ENCODE measurements around the gene DPCD.

DPCD gene

DNA sequence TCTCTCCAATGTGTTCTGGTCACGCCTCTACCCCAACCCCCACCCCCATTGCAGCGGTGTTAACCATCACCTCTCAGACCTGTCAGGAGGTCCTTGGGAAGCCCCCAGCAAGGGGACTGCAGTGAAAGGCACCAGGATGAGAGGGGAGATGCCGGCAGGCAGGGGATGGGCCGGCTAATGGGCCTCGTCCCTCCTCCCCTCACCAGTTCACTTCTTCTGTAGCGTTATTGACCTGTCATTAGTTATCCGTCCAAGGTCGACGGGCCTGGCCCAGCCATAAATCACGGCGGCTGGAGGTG lies 18.8 kb upstream of the DPCD start:
- Histone ChIP-seq H3K27me3 (ENCODE audit: control insufficient read depth, insufficient read depth, low read length) (peaks cover 41% of the 10 kb centered on the region), H3K36me3 (ENCODE audit: insufficient read depth, low read length) (no peaks in the 10 kb centered on the region), H3K4me3 (ENCODE audit: low read length) (peak overlapping the region; percentile 77), H3K4me1 (ENCODE audit: control insufficient read depth, insufficient read depth, low read length) (peaks cover 23% of the 10 kb centered on the region), H3K9me3 (replicated peaks; ENCODE audit: low read length) (no peaks in the 10 kb centered on the region), H3K4me2 (ENCODE audit: low read length) (peak overlapping the region; percentile 99), H3K9ac (ENCODE audit: low read depth, low read length) (no peak overlapping the region)

GRCh38 chr10:101569622-101570427 lies 18.3 kb upstream of the DPCD start:
- no peaks in the 10 kb centered on the region for H3K9me3 ChIP-seq (replicated peaks; ENCODE audit: low read length)
- peaks cover 41% of the 10 kb centered on the region for H3K27me3 ChIP-seq (ENCODE audit: control insufficient read depth, insufficient read depth, low read length)
- peaks cover 23% of the 10 kb centered on the region for H3K4me1 ChIP-seq (ENCODE audit: control insufficient read depth, insufficient read depth, low read length)
- peak overlapping the region; percentile 77 for H3K9ac ChIP-seq (ENCODE audit: low read depth, low read length)
- H3K4me3 ChIP-seq (ENCODE audit: low read length) = peak overlapping the region; percentile 77
- H3K36me3 ChIP-seq (ENCODE audit: insufficient read depth, low read length) = no peaks in the 10 kb centered on the region
- peak overlapping the region; percentile 99 for H3K4me2 ChIP-seq (ENCODE audit: low read length)

DNA sequence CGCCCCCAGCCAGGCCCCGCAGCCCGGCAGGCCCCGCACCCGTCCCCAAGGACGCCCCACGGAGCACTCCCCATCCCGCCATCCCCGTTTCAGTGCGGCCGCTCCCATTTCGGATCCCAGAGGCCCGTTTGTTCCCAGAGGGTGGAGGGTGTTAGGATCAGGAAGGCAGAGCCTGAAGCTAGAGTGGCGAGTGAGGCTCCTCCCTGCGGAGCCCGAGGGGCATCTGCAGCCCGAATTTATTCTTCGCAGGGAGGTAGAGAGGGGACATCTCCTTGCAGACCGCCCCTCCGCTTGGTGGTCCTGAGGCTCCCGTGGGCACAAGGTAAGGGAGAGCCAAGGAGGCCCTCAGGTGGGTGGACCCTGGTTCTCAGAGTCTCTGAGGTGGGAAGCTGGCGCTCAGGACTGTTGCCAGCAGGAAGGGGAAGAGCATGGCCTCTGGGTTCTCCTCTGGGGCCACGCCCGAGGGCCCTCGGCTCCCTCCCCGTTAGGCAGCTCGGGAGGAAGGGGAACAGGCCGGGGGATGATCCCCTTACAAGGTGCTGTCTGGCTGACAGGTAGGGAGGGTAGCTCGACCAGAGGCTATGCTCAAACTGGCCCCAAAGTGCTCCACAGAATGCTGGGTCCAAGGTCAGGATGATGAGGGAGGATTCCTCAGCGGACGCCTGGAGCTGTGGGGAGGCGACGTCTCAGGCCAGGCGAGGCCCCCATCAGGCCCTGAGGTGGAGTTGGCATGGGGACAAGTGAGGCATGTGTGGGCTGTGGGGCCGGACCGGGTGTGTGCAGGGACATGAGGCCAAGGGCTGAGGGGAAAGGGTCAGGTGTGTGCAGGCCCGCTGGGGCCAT lies 17.5 kb upstream of the DPCD start:
- Histone ChIP-seq H3K4me2 (ENCODE audit: low read length) (peak overlapping the region; percentile 99), H3K4me3 (ENCODE audit: low read length) (peak overlapping the region; percentile 77), H3K9me3 (replicated peaks; ENCODE audit: low read length) (no peaks in the 10 kb centered on the region), H3K4me1 (ENCODE audit: control insufficient read depth, insufficient read depth, low read length) (peaks cover 23% of the 10 kb centered on the region), H3K27me3 (ENCODE audit: control insufficient read depth, insufficient read depth, low read length) (peaks cover 37% of the 10 kb centered on the region), H3K9ac (ENCODE audit: low read depth, low read length) (peak overlapping the region; percentile 77), H3K36me3 (ENCODE audit: insufficient read depth, low read length) (no peaks in the 10 kb centered on the region)

DNA sequence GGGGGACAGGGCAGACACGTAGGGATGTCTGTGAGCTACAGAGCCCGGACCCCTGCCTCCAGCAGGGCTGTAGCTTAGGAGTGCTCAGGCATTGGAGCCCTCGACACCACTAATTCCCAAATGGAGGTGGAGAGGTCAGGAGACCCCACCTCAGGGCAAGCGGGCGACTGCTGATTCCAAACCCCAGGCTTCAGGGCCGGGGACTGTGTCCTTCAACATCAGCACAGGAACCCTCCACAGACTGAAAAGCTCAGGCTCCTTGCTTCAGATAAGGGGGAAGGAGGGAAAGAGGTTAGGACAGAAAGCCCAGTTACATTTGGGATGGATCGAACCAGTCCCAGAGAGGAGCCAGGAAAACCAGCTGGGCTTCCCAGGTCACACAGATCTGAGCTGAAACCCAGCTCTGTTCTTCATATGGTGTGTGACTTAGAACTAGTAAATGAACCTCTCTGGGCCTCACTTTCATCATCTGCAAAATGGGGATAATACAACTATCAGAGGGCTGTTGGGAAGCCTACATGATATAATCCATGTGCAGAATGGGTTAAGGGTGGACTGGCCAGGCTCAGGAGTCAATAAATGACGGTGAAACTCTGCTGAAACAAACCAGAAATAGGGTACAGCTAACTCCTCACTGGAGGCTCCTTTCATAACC lies 16.7 kb upstream of the DPCD start:
- H3K9ac ChIP-seq (ENCODE audit: low read depth, low read length) = peak overlapping the region; percentile 77
- H3K4me2 ChIP-seq (ENCODE audit: low read length) = peak overlapping the region; percentile 99
- peaks cover 30% of the 10 kb centered on the region for H3K27me3 ChIP-seq (ENCODE audit: control insufficient read depth, insufficient read depth, low read length)
- H3K9me3 ChIP-seq (replicated peaks; ENCODE audit: low read length) = no peaks in the 10 kb centered on the region
- H3K4me3 ChIP-seq (ENCODE audit: low read length) = no peak overlapping the region
- H3K36me3 ChIP-seq (ENCODE audit: insufficient read depth, low read length) = no peaks in the 10 kb centered on the region
- H3K4me1 ChIP-seq (ENCODE audit: control insufficient read depth, insufficient read depth, low read length) = peaks cover 23% of the 10 kb centered on the region

- Histone ChIP-seq H3K27me3 (ENCODE audit: control insufficient read depth, insufficient read depth, low read length) (peaks cover 23% of the 10 kb centered on the region), H3K4me1 (ENCODE audit: control insufficient read depth, insufficient read depth, low read length) (peaks cover 18% of the 10 kb centered on the region), H3K9me3 (replicated peaks; ENCODE audit: low read length) (no peaks in the 10 kb centered on the region), H3K36me3 (ENCODE audit: insufficient read depth, low read length) (no peaks in the 10 kb centered on the region), H3K4me2 (ENCODE audit: low read length) (no peak overlapping the region), H3K9ac (ENCODE audit: low read depth, low read length) (no peak overlapping the region), H3K4me3 (ENCODE audit: low read length) (no peak overlapping the region)
Observed at GRCh38 chr10:101572126-101572525, 16.0 kb upstream of the DPCD start.

DNA sequence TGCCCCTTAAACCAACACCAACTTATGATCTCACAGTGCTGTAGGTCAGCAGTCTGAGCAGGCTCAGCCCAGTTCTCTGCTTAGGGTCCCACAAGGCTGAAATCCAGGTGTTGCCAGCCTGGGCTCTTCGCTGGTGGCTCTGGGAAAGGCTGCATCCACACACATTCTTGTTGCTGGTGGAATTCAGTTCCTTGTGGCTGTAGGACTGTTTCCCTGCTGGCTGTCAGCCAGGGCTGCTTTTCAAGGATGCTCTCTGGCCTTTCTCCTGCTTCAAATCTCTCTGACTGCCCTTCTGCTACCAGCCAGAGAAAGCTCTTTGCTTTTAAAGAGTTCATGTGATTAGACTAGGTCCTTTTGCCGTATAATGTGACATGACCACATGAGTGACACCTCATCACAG lies 15.3 kb upstream of the DPCD start:
- no peak overlapping the region for H3K4me2 ChIP-seq (ENCODE audit: low read length)
- no peaks in the 10 kb centered on the region for H3K9me3 ChIP-seq (replicated peaks; ENCODE audit: low read length)
- peaks cover 16% of the 10 kb centered on the region for H3K27me3 ChIP-seq (ENCODE audit: control insufficient read depth, insufficient read depth, low read length)
- H3K4me3 ChIP-seq (ENCODE audit: low read length) = no peak overlapping the region
- no peak overlapping the region for H3K9ac ChIP-seq (ENCODE audit: low read depth, low read length)
- H3K36me3 ChIP-seq (ENCODE audit: insufficient read depth, low read length) = no peaks in the 10 kb centered on the region
- peaks cover 16% of the 10 kb centered on the region for H3K4me1 ChIP-seq (ENCODE audit: control insufficient read depth, insufficient read depth, low read length)

- Histone ChIP-seq H3K36me3 (ENCODE audit: insufficient read depth, low read length) (peaks cover 8% of the 10 kb centered on the region), H3K9ac (ENCODE audit: low read depth, low read length) (no peak overlapping the region), H3K9me3 (replicated peaks; ENCODE audit: low read length) (no peaks in the 10 kb centered on the region), H3K27me3 (ENCODE audit: control insufficient read depth, insufficient read depth, low read length) (peaks cover 6% of the 10 kb centered on the region), H3K4me1 (ENCODE audit: control insufficient read depth, insufficient read depth, low read length) (peaks cover 16% of the 10 kb centered on the region), H3K4me2 (ENCODE audit: low read length) (no peak overlapping the region), H3K4me3 (ENCODE audit: low read length) (no peak overlapping the region)
Observed at GRCh38 chr10:101573885-101574753, 14.0 kb upstream of the DPCD start.

DNA sequence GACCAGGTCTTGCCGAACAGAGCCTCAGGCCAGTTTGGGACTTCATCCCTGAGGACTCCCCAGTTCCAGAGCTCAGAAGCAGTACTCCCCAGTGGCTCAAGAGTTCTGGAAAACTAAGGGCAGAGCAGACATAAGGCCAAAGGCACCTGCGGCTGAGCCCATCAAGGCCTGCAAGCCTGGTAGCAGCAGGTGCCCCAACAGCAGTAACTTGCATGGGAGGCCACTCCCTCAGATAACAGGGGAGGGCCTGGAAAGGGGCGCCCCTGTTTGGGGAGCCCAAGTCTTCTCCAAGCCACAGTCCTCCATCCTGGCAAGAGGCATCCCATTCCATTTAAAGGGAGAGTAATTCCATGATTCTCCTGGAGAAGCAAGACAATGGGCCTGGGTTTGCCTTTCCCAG lies 13.0 kb upstream of the DPCD start:
- Histone ChIP-seq H3K4me2 (ENCODE audit: low read length) (no peak overlapping the region), H3K27me3 (ENCODE audit: control insufficient read depth, insufficient read depth, low read length) (no peaks in the 10 kb centered on the region), H3K36me3 (ENCODE audit: insufficient read depth, low read length) (peaks cover 11% of the 10 kb centered on the region), H3K9ac (ENCODE audit: low read depth, low read length) (no peak overlapping the region), H3K9me3 (replicated peaks; ENCODE audit: low read length) (no peaks in the 10 kb centered on the region), H3K4me3 (ENCODE audit: low read length) (no peak overlapping the region), H3K4me1 (ENCODE audit: control insufficient read depth, insufficient read depth, low read length) (peaks cover 8% of the 10 kb centered on the region)

GRCh38 chr10:101575580-101576210 lies 12.4 kb upstream of the DPCD start:
- no peaks in the 10 kb centered on the region for H3K9me3 ChIP-seq (replicated peaks; ENCODE audit: low read length)

GRCh38 chr10:101576211-101576863 lies 11.8 kb upstream of the DPCD start:
- H3K9ac ChIP-seq (ENCODE audit: low read depth, low read length) = no peak overlapping the region
- no peaks in the 10 kb centered on the region for H3K9me3 ChIP-seq (replicated peaks; ENCODE audit: low read length)
- peaks cover 11% of the 10 kb centered on the region for H3K36me3 ChIP-seq (ENCODE audit: insufficient read depth, low read length)
- H3K4me2 ChIP-seq (ENCODE audit: low read length) = no peak overlapping the region
- H3K4me3 ChIP-seq (ENCODE audit: low read length) = no peak overlapping the region
- H3K27me3 ChIP-seq (ENCODE audit: control insufficient read depth, insufficient read depth, low read length) = no peaks in the 10 kb centered on the region
- no peaks in the 10 kb centered on the region for H3K4me1 ChIP-seq (ENCODE audit: control insufficient read depth, insufficient read depth, low read length)

More at GRCh38 chr10:101575580-101576210, 12.4 kb upstream of the DPCD start:
- no peak overlapping the region for H3K4me2 ChIP-seq (ENCODE audit: low read length)
- H3K36me3 ChIP-seq (ENCODE audit: insufficient read depth, low read length) = peaks cover 11% of the 10 kb centered on the region
- H3K27me3 ChIP-seq (ENCODE audit: control insufficient read depth, insufficient read depth, low read length) = no peaks in the 10 kb centered on the region
- H3K9ac ChIP-seq (ENCODE audit: low read depth, low read length) = no peak overlapping the region
- H3K4me1 ChIP-seq (ENCODE audit: control insufficient read depth, insufficient read depth, low read length) = peaks cover 5% of the 10 kb centered on the region
- H3K4me3 ChIP-seq (ENCODE audit: low read length) = no peak overlapping the region
